Amniotic stem cell (primary cell): Measurements from ENCODE around the gene ADCYAP1R1.

ENCODE experiments used
- DNase-seq: peaks from one replicate; lab custom pipeline; 2025; lab: John Stamatoyannopoulos, UW

Gene ADCYAP1R1

GRCh38 chr7:31106303-31107105, 54.4 kb downstream of the ADCYAP1R1 start:
- DNase-seq: no peak

GRCh38 chr7:31107106-31108090, 55.3 kb downstream of the ADCYAP1R1 start:
- no peak for DNase-seq

GRCh38 chr7:31108097-31108657, 56.1 kb downstream of the ADCYAP1R1 start:
- no peak for DNase-seq

- no peak for DNase-seq
Measured at GRCh38 chr7:31109751-31110150, 57.6 kb downstream of the ADCYAP1R1 start.

- no peak for DNase-seq
Measured at GRCh38 chr7:31110331-31111108, 58.4 kb downstream of the ADCYAP1R1 start.

- DNase-seq: no peak
Measured at GRCh38 chr7:31111109-31111451, 59.0 kb downstream of the ADCYAP1R1 start.

- no peak for DNase-seq
Measured at GRCh38 chr7:31113660-31114059, 61.6 kb downstream of the ADCYAP1R1 start.

- no peak for DNase-seq
Measured at GRCh38 chr7:31114593-31115343, 62.7 kb downstream of the ADCYAP1R1 start.

- DNase-seq: no peak
Measured at GRCh38 chr7:31116615-31117014, 64.5 kb downstream of the ADCYAP1R1 start.

- no peak for DNase-seq
Measured at GRCh38 chr7:31119249-31119648, 67.1 kb downstream of the ADCYAP1R1 start.

GRCh38 chr7:31120800-31121513, 68.8 kb downstream of the ADCYAP1R1 start:
- DNase-seq: no peak

GRCh38 chr7:31121601-31122000, 69.5 kb downstream of the ADCYAP1R1 start:
- DNase-seq: no peak

- DNase-seq: peak; percentile 71
Measured at GRCh38 chr7:31122649-31123058, 70.5 kb downstream of the ADCYAP1R1 start.

GRCh38 chr7:31123321-31123720, 71.2 kb downstream of the ADCYAP1R1 start:
- DNase-seq: no peak

GRCh38 chr7:31123726-31124125, 71.6 kb downstream of the ADCYAP1R1 start:
- DNase-seq: no peak

- DNase-seq: no peak
Measured at GRCh38 chr7:31125171-31125570, 73.1 kb downstream of the ADCYAP1R1 start.

GRCh38 chr7:31126976-31127375, 74.9 kb downstream of the ADCYAP1R1 start:
- DNase-seq: no peak

- DNase-seq: no peak
Measured at GRCh38 chr7:31129067-31129466, 77.0 kb downstream of the ADCYAP1R1 start.

GRCh38 chr7:31133497-31133896, 81.4 kb downstream of the ADCYAP1R1 start:
- no peak for DNase-seq
